A549 treated with RU486 at 1 μM for 4 hours (cell line): ENCODE measurements around the gene PIP4K2B. TPM values are rescaled to one million over a fixed set of nuclear protein-coding genes. Genes with fewer than 3 reads are reported as not detected.

Experiments
- total RNA-seq: library from RNA; stranded (reverse); fragments of 200-300 nt; extraction: Qiagen RNA extraction; gene quantifications from 5 replicates; pipeline ENCODE4 v1.2.3, GENCODE V29; 2022; ENCODE audit warnings: low read depth

The PIP4K2B gene
- total RNA-seq, result 34.0 to 42.2 TPM (median 38.8 TPM) in 5 replicates

DNA sequence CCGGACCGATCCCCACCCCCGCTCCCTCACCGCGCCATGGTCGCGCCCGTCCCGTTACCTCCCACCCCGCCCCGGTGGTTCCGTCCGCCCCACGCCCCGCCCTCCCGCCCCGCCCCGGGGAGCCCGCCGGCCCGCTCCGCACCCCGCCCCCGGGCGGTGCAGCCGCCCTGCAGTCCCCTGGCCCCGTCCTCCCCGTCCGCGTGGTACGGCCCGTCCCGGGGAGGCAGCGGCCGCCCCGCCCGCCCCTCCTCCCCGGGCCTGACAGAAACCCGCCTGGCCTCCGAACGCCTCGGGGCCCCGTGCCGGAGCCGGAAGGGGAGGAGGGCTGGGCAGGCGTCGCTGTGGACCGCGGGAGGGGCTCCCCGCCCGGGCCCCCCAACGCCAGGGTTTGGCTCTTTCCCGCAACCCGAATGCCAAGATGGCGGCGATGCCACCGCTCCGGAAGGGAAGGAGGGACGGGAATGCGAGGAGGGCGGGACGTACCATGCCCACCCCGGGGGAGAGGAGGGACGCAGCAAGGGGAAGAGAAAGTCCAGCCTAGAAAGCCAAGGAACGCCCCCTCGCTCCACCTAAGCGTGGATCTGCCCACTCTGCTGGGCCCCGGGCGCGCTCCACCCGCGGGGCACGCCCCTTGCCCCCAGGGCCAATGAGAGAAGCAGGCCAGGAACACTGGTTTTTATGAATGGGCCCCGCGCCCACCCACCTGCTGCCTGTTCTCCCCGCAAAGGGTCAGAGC, at the start of gene PIP4K2B:
TSS of gene PIP4K2B (minus strand) at position 56 of the 736 bp plus-strand sequence. CDS start 132 bp downstream, outside the sequence.

DNA sequence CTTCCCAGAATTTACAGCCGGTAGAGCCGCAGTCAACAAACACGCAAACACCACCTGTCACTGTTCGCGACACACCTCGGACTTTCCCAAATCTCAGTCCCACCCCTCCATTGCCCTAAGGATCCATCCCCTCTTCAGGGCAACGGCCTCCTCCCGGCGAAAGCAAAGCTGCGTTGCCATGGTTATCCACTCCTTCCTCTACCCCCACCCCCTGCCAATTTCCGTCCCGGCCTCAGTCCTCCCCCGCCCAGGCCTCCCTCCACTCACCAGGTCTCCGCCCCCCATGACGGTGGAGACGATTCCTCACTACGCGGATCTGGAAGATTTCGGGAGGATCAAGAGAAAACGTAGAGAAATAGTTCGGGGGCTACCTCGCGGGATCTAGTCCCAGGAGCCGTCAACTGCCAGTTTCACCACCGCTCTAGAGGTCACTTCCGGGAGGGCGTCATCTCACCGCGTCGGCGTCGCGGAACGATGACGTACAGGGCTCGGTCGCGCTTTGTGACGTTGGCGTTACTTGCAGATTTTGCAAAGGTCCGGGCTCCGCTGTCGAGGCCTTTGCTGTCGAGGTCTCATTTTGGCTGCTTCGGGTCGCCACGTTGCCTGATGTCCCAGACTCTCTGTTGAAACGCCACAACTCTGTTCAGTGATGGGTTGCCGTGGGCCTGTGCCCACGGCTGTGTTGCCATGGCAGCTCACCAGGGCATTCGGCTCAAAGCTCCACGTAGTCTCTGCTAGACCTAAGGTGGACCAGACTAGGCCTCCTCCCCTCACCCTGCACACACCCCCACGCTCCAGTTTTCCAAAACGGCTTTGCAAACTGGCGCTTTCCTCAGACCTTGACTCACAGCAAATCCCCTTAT, 25.8 kb upstream of the PIP4K2B start, which contains the start of gene CWC25:
TSS of gene CWC25 (minus strand) at position 423 of the 863 bp plus-strand sequence. CDS start at position 285, 138 bp downstream.

DNA sequence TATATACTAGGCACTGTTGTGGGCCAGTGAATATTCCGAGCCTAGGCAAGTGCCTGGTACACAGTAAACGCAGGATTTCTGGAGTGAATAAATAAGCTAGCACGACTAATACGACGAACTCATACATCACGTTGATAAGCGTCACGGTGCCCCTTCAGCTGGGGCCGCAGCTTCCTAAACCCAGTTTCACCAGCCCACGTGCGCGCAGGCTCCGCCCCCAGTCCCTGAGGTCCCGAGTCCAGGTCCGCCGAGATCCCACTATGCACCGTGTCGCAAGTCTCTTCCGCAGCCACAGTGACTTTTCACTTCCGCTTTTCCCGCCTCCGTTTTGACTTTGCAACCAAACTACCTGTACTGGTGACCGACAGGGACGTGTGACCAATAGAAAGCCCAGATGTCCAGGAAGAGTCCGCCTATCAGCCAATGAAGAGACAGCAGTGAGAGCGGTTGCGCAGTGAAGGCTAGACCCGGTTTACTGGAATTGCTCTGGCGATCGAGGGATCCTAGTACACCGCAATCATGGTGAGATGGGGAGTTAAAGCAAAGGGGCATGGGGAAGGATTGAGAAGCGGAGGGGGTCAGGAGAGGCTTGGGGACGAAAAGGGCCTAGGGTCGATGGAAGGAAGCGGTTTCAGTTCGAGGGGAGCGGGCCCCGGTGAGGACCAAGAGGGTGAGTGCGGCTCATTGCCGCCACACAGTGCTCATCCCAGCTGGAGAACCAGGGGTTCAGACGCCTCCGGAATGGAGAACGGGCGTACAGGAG, 46.9 kb downstream of the PIP4K2B start, which contains the start of gene PSMB3:
TSS of gene PSMB3 (plus strand) at position 434 of the 763 bp plus-strand sequence. CDS start at position 520, 86 bp downstream.

DNA sequence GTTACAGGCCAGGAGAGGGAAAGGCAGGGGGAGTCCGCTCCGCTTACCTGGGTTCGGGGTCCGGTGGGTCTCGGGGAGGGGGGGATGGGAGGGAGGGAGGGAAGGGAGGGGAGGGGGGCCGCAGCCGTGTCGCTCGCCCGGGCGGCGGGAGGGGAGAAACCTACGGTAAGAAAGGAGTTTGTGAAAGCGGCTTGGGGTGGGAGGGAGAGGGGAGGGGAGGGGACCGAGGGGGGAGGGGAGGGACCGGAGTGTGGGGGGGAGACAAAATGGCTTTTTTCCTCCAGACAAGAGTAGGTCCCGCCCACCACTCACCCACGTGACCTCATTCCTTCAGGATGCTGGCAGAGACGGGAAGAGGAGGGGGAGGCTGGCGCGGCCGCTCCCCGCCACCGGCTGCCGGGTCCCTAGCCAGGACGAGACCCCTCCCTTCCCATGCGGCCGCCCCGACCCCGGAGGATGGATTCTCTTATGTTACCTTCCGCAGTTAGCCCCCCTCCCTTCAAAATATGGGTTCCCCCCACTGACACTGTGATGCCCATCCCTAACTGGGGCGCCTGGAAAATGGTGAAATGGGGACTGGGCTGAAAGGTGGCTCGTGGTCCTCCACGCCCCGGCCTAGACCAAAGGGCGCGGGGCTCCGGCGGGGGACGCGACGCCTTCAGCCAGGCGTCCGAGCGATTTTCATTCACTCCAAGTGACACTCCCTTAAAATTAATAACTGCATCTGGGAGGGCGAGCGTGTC, 51.0 kb downstream of the PIP4K2B start, which contains the start of gene PCGF2:
TSS of gene PCGF2 (minus strand) at position 188 of the 743 bp plus-strand sequence. CDS start 7,934 bp downstream, outside the sequence.

DNA sequence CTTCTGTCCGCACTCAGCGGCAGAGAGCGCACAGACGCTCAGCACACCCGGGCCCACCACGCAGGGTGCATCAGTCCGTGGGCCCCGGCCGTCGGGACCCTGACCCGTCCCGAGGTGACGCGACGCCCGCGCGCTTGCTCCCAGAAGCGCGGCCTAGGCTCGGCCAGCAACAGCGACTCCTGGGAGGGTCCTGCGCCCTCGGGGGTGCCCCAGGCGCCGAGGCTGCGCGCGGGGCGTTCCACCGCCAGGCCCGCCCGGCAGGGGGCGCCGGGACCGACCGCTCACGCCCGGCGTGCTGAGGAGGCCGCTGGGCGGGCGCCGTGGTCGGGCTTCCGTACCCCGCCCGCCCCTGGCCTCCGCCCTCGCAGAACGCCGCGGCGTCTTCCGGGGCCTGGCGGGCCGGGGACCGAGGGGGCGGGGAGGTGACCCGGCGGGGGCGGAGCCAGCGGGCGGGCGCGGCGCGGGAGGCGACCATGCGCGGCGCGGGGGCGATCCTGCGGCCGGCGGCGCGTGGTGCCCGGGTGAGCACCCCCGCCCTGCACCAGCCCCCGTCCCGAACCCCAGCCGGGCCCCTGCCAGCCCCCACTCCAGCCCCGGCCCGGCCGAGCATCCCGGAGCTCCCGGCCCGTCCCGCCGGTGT, 69.3 kb downstream of the PIP4K2B start, which contains the start of gene CISD3:
TSS of gene CISD3 (plus strand) at position 456 of the 640 bp plus-strand sequence. CDS start at position 474, 18 bp downstream.

Other genes with a start within 250 kb of the PIP4K2B start
- 1.7 to 3.0 TPM (median 2.9 TPM) in 5 replicates for gene SRCIN1, start 193.6 kb downstream of the PIP4K2B start, total RNA-seq
- gene EPOP, start 124.6 kb downstream of the PIP4K2B start, total RNA-seq, result 11.3 to 15.3 TPM (median 14.3 TPM) in 5 replicates
- 22.3 to 34.3 TPM (median 30.7 TPM) in 5 replicates for gene MLLT6, start 94.3 kb downstream of the PIP4K2B start, total RNA-seq
- gene CISD3, start 69.2 kb downstream of the PIP4K2B start, total RNA-seq, result 52.6 to 106 TPM (median 90.7 TPM) in 5 replicates
- 33.9 to 64.1 TPM (median 57.3 TPM) in 5 replicates for gene PCGF2, start 51.2 kb downstream of the PIP4K2B start, total RNA-seq
- gene PSMB3, start 46.8 kb downstream of the PIP4K2B start, total RNA-seq, result 331 to 501 TPM (median 436 TPM) in 5 replicates
- gene CWC25, start 25.8 kb upstream of the PIP4K2B start, total RNA-seq, result 22.5 to 25.5 TPM (median 22.7 TPM) in 5 replicates
- gene RPL23, start 54.2 kb upstream of the PIP4K2B start, total RNA-seq, result 2,582 to 3,048 TPM (median 2,606 TPM) in 5 replicates
- 245 to 270 TPM (median 262 TPM) in 5 replicates for gene LASP1, start 70.5 kb upstream of the PIP4K2B start, total RNA-seq
- gene FBXO47, start 167.8 kb upstream of the PIP4K2B start, total RNA-seq, result not detected in 5 replicates